B cell (primary cell): ENCODE results near the gene CDKN3. TPM values are rescaled to one million over a fixed set of nuclear protein-coding genes. Genes with fewer than 3 reads are reported as not detected.

ENCODE experiments used
- ATAC-seq: fragments of 200-7000 bp; cut with Tn5 transposase; one replicate; pipeline ENCODE4 v1.10.0; 2021; ENCODE audit warnings: low read depth, mild to moderate bottlenecking, moderate number of reproducible peaks, moderate library complexity
- CTCF ChIA-PET: fragments of 350-600 bp; sonication (Branson Sonifier 250); formaldehyde crosslinking; loops from one replicate; lab custom pipeline; 2021; ENCODE audit warnings: antibody characterized with exemption, inconsistent platforms; lab: Charles Lee
- POLR2A ChIA-PET: fragments of 350-600 bp; sonication (Branson Sonifier 250); formaldehyde crosslinking; loops from one replicate; lab custom pipeline; 2021; ENCODE audit warnings: antibody characterized with exemption; lab: Charles Lee
- DNase-seq: peaks from one replicate; pipeline ENCODE4 v3.0.0; 2013
- H2AFZ ChIP-seq: 2 replicates; pipeline ENCODE4 v1.6.1; 2012; ENCODE audit warnings: mild to moderate bottlenecking, low read depth, low read length; ENCODE audit not compliant: insufficient read depth, poor library complexity, severe bottlenecking
- H3K27ac ChIP-seq, 2 donors: 1 replicate in 1 of 2; 2 replicates in 1 of 2; pipeline ENCODE4 v1.5.1; 2012 to 2013; ENCODE audit warnings: low read length in 2 of 2, mild to moderate bottlenecking in 2 of 2, moderate library complexity in 1 of 2
- H3K27me3 ChIP-seq, 4 experiments: fragments of 200-600 bp in 1 of 4; sonication (generic) in 1 of 4; replicated peaks in 1 of 4; 1 replicate in 2 of 4; 2 replicates in 2 of 4; pipeline versions ENCODE4 v1.6.1 to v1.7.0; 2013 to 2016; ENCODE audit warnings: low read length in 3 of 4, mild to moderate bottlenecking in 2 of 4, mixed read lengths in 1 of 4, moderate library complexity in 1 of 4; ENCODE audit not compliant: insufficient read depth in 4 of 4, control insufficient read depth in 3 of 4; ENCODE audit errors: control extremely low read depth in 1 of 4
- H3K36me3 ChIP-seq, 2 experiments: replicated peaks in 1 of 2; 1 replicate in 1 of 2; 2 replicates in 1 of 2; pipeline versions ENCODE4 v1.6.1 to v1.7.1; 2013; ENCODE audit warnings: low read length in 1 of 2; ENCODE audit not compliant: insufficient read depth in 2 of 2, control insufficient read depth in 1 of 2; ENCODE audit errors: control extremely low read depth in 1 of 2, extremely low read depth in 1 of 2
- H3K4me1 ChIP-seq, 2 donors: fragments of 200-600 bp in 1 of 2; sonication (generic) in 1 of 2; 1 replicate in 1 of 2; 2 replicates in 1 of 2; pipeline versions ENCODE4 v1.5.1 to v1.6.1; 2013 to 2017; ENCODE audit warnings: low read length in 2 of 2; ENCODE audit not compliant: control insufficient read depth in 2 of 2, insufficient read depth in 2 of 2
- H3K4me2 ChIP-seq: replicated peaks from 2 replicates; pipeline ENCODE3; 2012; ENCODE audit warnings: mild to moderate bottlenecking, low read depth, low read length; ENCODE audit not compliant: poor library complexity, severe bottlenecking
- H3K4me3 ChIP-seq, 5 experiments: fragments of 200-600 bp in 1 of 5; sonication (generic) in 1 of 5; 1 replicate in 3 of 5; 2 replicates in 2 of 5; pipeline versions ENCODE4 v1.5.1 to v1.7.0; 2011 to 2016; ENCODE audit warnings: low read length in 4 of 5, mild to moderate bottlenecking in 4 of 5, low read depth in 2 of 5, control low read depth in 1 of 5, moderate library complexity in 1 of 5; ENCODE audit not compliant: insufficient read depth in 1 of 5; ENCODE audit errors: control extremely low read depth in 1 of 5, extremely low read depth in 1 of 5
- H3K79me2 ChIP-seq: fragments of 200-600 bp; sonication (generic); one replicate; pipeline ENCODE4 v1.6.0; 2016; ENCODE audit warnings: low read length; ENCODE audit not compliant: control insufficient read depth, insufficient read depth
- H3K9ac ChIP-seq: fragments of 200-600 bp; sonication (generic); 2 replicates; pipeline ENCODE4 v1.6.1; 2017; ENCODE audit warnings: mild to moderate bottlenecking, low read length, moderate library complexity
- H3K9me3 ChIP-seq, 3 donors: one replicate each; pipeline versions ENCODE4 v1.6.1 to v1.7.1; 2013; ENCODE audit warnings: low read length in 2 of 3; ENCODE audit not compliant: control insufficient read depth in 2 of 3, insufficient read depth in 1 of 3; ENCODE audit errors: control extremely low read depth in 1 of 3
- H4K20me1 ChIP-seq: 2 replicates; pipeline ENCODE4 v1.6.0; 2012; ENCODE audit warnings: mild to moderate bottlenecking, low read length; ENCODE audit not compliant: insufficient read depth, control insufficient read depth, poor library complexity, severe bottlenecking
- H3K27ac Mint-ChIP-seq: one replicate; pipeline ENCODE4 v1.8.0; 2021; ENCODE audit warnings: mixed read lengths
- H3K27me3 Mint-ChIP-seq: one replicate; pipeline ENCODE4 v1.8.0; 2021; ENCODE audit warnings: mixed read lengths
- H3K4me1 Mint-ChIP-seq: one replicate; pipeline ENCODE4 v1.8.0; 2021; ENCODE audit warnings: mixed read lengths
- H3K4me3 Mint-ChIP-seq: one replicate; pipeline ENCODE4 v1.8.0; 2021; ENCODE audit warnings: mixed read lengths
- H3K9me3 Mint-ChIP-seq: one replicate; pipeline ENCODE4 v1.8.0; 2022; ENCODE audit warnings: mixed read lengths; ENCODE audit not compliant: insufficient read depth
- EZH2 ChIP-seq: IDR thresholded peaks from 2 replicates; pipeline ENCODE4 v1.6.1; 2012; ENCODE audit warnings: borderline replicate concordance, low read depth, mild to moderate bottlenecking, moderate library complexity, low read length; ENCODE audit not compliant: insufficient read depth, poor library complexity, severe bottlenecking
- WGBS: methylation state at CpG from one replicate; pipeline ENCODE4 v1.1.5; 2013; ENCODE audit warnings: missing lambda C conversion rate; ENCODE audit not compliant: insufficient coverage; 5-methylcytosine and 5-hydroxymethylcytosine counted together
- intact Hi-C: fragments of 100-400 bp; cut with micrococcal nuclease; formaldehyde crosslinking; loops from one replicate; pipeline ENCODE4 v1.10.0; 2022
- polyA plus RNA-seq: library from polyadenylated mRNA; depleted of rRNA; stranded (reverse); fragments of >200 nt; gene quantifications from 2 replicates; pipeline ENCODE4 v1.2.3, GENCODE V29; 2012
- total RNA-seq, 2 donors: library from RNA; stranded (reverse); fragments of 120-200 nt in 1 of 2; gene quantifications; 1 replicate in 1 of 2; 2 replicates in 1 of 2; pipeline versions ENCODE4 v1.2.3 to v1.2.4, GENCODE V29; 2013 to 2022
- TF ChIP-seq, protein P1 (sequence below): fragments of 200-600 bp; IDR thresholded peaks from one replicate; pipeline ENCODE4 v1.8.0; 2022; ENCODE audit warnings: antibody characterized with exemption, mild to moderate bottlenecking

The CDKN3 gene
- total and polyA plus RNA-seq, 2 donors (not counting 1 experiment from before 2014, with no cell fraction given): 0.42 to 1.0 TPM

DNA sequence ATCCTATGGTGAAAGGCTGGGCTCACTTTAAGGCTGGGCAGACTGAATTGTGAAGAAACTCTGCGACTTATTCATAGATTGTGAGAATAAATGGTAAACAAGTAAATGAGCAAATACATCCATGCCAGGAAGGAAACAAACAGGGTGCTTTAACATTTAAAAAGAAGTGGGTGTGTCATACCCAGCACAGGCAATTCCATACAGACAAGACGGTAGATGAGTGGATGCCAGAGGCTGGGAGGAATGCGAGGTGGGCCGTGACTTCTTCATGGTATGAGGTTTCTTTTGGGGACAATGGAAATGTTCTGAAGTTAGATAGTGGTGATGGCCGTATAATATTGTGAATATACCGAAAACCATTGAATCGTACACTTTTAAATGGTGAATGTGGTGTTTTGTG lies 49.8 kb upstream of the CDKN3 start:
- H2AFZ ChIP-seq: no peak overlapping the region
- peaks cover 0 to 9% (median 0%) of the 10 kb centered on the region in 4 experiments for H3K27me3 ChIP-seq
- H3K36me3 ChIP-seq: no peaks in the 10 kb centered on the region
- CTCF ChIA-PET: interaction anchor here (0.9 to 2.2 kb wide), 8 partner anchors 9 to 1051 kb away, joined by 3 to 10 read pairs (median 5); no protein-coding TSS in a partner anchor
- H3K4me1 ChIP-seq: no peaks in the 10 kb centered on the region
- Mint-ChIP-seq H3K27ac (no peak overlapping the region), H3K4me1 (peaks cover 3% of the 10 kb centered on the region), H3K27me3 (peaks cover 6% of the 10 kb centered on the region), H3K9me3 (no peaks in the 10 kb centered on the region), H3K4me3 (no peak overlapping the region)
- POLR2A ChIA-PET: no interaction called here
- no peak overlapping the region for H3K4me3 ChIP-seq
- H3K9ac ChIP-seq: no peak overlapping the region
- DNase-seq: no peak
- no peaks in the 10 kb centered on the region for H3K79me2 ChIP-seq
- TF ChIP-seq EZH2: no peak
- TF ChIP-seq, protein P1, sequence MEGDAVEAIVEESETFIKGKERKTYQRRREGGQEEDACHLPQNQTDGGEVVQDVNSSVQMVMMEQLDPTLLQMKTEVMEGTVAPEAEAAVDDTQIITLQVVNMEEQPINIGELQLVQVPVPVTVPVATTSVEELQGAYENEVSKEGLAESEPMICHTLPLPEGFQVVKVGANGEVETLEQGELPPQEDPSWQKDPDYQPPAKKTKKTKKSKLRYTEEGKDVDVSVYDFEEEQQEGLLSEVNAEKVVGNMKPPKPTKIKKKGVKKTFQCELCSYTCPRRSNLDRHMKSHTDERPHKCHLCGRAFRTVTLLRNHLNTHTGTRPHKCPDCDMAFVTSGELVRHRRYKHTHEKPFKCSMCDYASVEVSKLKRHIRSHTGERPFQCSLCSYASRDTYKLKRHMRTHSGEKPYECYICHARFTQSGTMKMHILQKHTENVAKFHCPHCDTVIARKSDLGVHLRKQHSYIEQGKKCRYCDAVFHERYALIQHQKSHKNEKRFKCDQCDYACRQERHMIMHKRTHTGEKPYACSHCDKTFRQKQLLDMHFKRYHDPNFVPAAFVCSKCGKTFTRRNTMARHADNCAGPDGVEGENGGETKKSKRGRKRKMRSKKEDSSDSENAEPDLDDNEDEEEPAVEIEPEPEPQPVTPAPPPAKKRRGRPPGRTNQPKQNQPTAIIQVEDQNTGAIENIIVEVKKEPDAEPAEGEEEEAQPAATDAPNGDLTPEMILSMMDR: no peak
- H3K4me2 ChIP-seq: no peak overlapping the region
- ATAC-seq: no peak
- no peak overlapping the region for H3K27ac ChIP-seq
- H3K9me3 ChIP-seq: no peaks in the 10 kb centered on the region
- no peaks in the 10 kb centered on the region for H4K20me1 ChIP-seq
- 100% methylated on average over 4 of the region's 7 CpGs for WGBS
- intact Hi-C loops: no loop called here

DNA sequence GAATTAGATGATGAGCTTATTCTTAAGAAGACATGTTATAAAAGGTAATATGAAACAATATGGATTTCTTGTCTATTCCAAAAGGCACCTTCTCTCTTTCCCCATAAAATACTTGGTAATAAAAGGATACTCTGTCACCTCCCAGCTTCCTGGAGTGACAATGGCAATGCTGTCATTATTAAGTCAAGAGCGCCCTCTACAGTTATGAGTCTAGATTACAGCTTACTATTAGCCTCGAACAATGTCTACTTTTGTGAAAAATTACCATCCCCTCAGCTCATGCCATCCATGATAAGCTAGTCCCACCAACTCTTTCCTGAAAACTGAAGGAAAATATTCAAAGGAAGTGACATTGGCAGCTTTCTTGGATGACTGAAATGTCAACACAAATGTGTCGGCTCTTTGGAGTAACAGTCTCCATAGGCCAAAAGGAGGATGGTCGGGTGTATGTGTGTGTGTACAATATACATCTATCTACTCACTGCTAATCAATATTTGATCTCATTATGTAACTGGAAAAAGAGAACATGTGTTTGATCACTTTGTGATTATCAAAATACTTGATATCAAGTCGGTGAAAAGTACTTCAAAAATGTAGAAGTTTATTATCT lies 48.7 kb upstream of the CDKN3 start:
- WGBS: 30% methylated on average over 2 of the region's 5 CpGs
- peaks cover 7% of the 10 kb centered on the region for H3K27me3 Mint-ChIP-seq
- no peak overlapping the region for H3K9ac ChIP-seq
- POLR2A ChIA-PET: no interaction called here
- no peaks in the 10 kb centered on the region for H3K36me3 ChIP-seq
- peaks cover 0 to 9% (median 0%) of the 10 kb centered on the region in 4 experiments for H3K27me3 ChIP-seq
- no peak overlapping the region for H3K27ac ChIP-seq
- H3K4me3 ChIP-seq: no peak overlapping the region
- peaks cover 3% of the 10 kb centered on the region for H3K4me1 Mint-ChIP-seq
- H3K9me3 ChIP-seq: peaks cover 0 to 3% (median 0%) of the 10 kb centered on the region in 3 donors
- CTCF ChIA-PET: interaction anchor here (0.5 to 2.2 kb wide), 17 partner anchors 8 to 1523 kb away, joined by 3 to 14 read pairs (median 3); no protein-coding TSS in a partner anchor
- no peak overlapping the region for H2AFZ ChIP-seq
- H3K27ac Mint-ChIP-seq: no peak overlapping the region
- ATAC-seq: peak; percentile 43
- H3K9me3 Mint-ChIP-seq: no peaks in the 10 kb centered on the region
- no peaks in the 10 kb centered on the region for H4K20me1 ChIP-seq
- no peaks in the 10 kb centered on the region for H3K79me2 ChIP-seq
- H3K4me1 ChIP-seq: no peaks in the 10 kb centered on the region
- TF ChIP-seq, protein P1: peak; percentile 75
- TF ChIP-seq EZH2: no peak
- peak; percentile 52 for DNase-seq
- intact Hi-C loops: no loop called here
- H3K4me2 ChIP-seq: no peak overlapping the region
- no peak overlapping the region for H3K4me3 Mint-ChIP-seq
